Progenitor cell of endocrine pancreas (in vitro differentiated cells): Measurements from ENCODE around the gene LCMT2. TPM values are rescaled to one million over a fixed set of nuclear protein-coding genes. Genes with fewer than 3 reads are reported as not detected.

Source experiments
- DNase-seq: peaks from one replicate; pipeline ENCODE4 v3.0.0; 2021; ENCODE audit warnings: low spot score; ENCODE audit not compliant: unreplicated experiment
- H3K27ac Mint-ChIP-seq: 2 replicates; pipeline ENCODE4 v1.8.0; 2021; ENCODE audit warnings: mild to moderate bottlenecking, moderate library complexity, mixed read lengths
- H3K27me3 Mint-ChIP-seq: 2 replicates; pipeline ENCODE4 v1.8.0; 2021; ENCODE audit warnings: mixed read lengths
- H3K36me3 Mint-ChIP-seq: 2 replicates; pipeline ENCODE4 v1.8.0; 2022; ENCODE audit warnings: mixed read lengths; ENCODE audit not compliant: insufficient read depth
- H3K4me1 Mint-ChIP-seq: 2 replicates; pipeline ENCODE4 v1.8.0; 2021; ENCODE audit warnings: low read depth, mixed read lengths
- H3K4me3 Mint-ChIP-seq: 2 replicates; pipeline ENCODE4 v1.8.0; 2021; ENCODE audit warnings: low read depth, mild to moderate bottlenecking, moderate library complexity, mixed read lengths
- H3K9me3 Mint-ChIP-seq: 2 replicates; pipeline ENCODE4 v1.8.0; 2021; ENCODE audit warnings: low read depth, mixed read lengths
- total RNA-seq: library from RNA; stranded (reverse); gene quantifications from 2 replicates; pipeline ENCODE4 v1.2.1, GENCODE V29; 2021
- TF ChIP-seq, protein P1 (sequence below): fragments of 200-600 bp; sonication (generic); IDR thresholded peaks from one replicate; pipeline ENCODE4 v1.5.0; 2021; ENCODE audit warnings: antibody characterized with exemption, mild to moderate bottlenecking; ENCODE audit not compliant: unreplicated experiment

LCMT2 gene
- total RNA-seq, 1 donor from 2014 or later = 11.5 TPM

DNA sequence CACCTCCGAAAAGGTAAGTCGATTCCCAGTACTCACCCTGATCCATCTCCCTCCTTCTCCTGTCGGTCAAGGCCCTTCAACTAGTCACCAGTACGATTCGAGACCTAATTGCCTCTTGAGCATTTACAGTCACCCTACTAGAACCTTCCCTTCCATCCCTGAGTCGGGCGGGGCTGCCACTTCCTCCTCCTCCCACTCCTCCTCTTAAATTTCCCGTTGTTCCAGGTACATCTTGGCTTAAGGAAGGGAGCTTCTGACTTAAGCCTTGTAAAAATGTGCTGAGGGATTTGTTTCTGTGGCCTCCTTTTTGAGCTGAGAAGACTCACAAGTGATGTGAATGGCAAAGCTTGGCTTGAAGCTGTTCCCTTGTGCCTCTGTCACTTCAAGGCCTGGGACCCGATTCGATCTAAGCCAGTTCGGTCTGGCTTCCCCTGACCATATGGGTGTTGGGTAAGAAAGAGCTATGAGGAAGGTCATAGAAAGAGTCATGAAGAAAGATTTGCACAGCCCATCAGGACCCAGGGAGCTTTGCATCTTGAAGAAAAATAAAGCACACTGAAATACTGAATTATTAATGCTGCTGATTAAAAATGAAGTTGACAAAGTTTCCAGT, 28.1 kb downstream of the LCMT2 start, which contains the start of gene TGM7:
TGM7 (minus strand) TSS at position 51 of the 613 bp plus-strand sequence.
- no peak for DNase-seq
- H3K4me1 Mint-ChIP-seq = peaks cover 1% of the 10 kb centered on the region
- TF ChIP-seq, protein P1, sequence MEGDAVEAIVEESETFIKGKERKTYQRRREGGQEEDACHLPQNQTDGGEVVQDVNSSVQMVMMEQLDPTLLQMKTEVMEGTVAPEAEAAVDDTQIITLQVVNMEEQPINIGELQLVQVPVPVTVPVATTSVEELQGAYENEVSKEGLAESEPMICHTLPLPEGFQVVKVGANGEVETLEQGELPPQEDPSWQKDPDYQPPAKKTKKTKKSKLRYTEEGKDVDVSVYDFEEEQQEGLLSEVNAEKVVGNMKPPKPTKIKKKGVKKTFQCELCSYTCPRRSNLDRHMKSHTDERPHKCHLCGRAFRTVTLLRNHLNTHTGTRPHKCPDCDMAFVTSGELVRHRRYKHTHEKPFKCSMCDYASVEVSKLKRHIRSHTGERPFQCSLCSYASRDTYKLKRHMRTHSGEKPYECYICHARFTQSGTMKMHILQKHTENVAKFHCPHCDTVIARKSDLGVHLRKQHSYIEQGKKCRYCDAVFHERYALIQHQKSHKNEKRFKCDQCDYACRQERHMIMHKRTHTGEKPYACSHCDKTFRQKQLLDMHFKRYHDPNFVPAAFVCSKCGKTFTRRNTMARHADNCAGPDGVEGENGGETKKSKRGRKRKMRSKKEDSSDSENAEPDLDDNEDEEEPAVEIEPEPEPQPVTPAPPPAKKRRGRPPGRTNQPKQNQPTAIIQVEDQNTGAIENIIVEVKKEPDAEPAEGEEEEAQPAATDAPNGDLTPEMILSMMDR = no peak
- peaks cover 34% of the 10 kb centered on the region for H3K27me3 Mint-ChIP-seq
- no peak within 1 kb of the TSS for H3K27ac Mint-ChIP-seq
- no peak within 1 kb of the TSS for H3K4me3 Mint-ChIP-seq
- no peaks in the 10 kb centered on the region for H3K36me3 Mint-ChIP-seq
- H3K9me3 Mint-ChIP-seq = no peaks in the 10 kb centered on the region

DNA sequence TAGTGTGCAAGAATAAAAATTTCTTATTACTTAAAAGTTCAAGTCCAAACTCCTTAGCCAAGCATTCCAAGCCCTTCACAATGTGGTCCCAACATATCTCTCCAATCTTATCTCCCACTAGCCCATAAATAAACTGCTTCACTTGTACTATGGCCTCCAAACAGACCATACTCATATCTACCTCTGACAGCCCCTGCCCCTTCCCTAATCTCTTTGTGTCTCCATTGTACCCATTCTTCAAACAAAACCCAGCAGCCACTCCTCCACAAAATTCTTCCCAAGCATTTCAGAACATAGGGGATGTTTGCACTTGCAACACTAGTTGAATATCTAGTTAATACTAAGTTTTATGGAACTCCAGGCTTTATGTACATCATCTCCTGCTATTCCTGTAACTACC, 30.5 kb downstream of the LCMT2 start:
- no peak overlapping the region for H3K27ac Mint-ChIP-seq
- H3K9me3 Mint-ChIP-seq = no peaks in the 10 kb centered on the region
- no peak overlapping the region for H3K4me3 Mint-ChIP-seq
- TF ChIP-seq, protein P1 = no peak
- peaks cover 1% of the 10 kb centered on the region for H3K4me1 Mint-ChIP-seq
- peaks cover 27% of the 10 kb centered on the region for H3K27me3 Mint-ChIP-seq
- DNase-seq = no peak
- H3K36me3 Mint-ChIP-seq = no peaks in the 10 kb centered on the region

DNA sequence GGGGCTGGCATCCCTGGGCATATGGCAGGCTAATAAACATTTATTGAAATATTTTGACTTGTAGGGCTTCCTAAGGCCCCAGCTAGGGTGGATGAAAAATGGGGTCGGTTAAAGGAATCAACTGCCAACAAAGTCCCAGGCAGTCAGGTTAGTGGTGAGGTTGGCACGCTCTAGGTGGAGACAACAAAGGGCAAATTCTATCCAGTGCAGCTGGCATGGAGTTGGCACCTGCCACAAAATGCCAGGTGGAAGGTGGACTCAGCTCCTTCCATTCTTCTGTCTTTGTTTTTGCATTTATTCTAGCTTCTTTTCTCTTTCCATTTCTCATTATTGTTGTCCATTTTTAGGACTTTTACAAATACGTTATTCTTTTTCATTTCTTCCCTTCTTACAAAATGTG, 31.0 kb downstream of the LCMT2 start:
- no peak for DNase-seq
- Mint-ChIP-seq H3K27me3 (peaks cover 31% of the 10 kb centered on the region), H3K4me3 (no peak overlapping the region), H3K36me3 (no peaks in the 10 kb centered on the region), H3K4me1 (peaks cover 1% of the 10 kb centered on the region), H3K9me3 (no peaks in the 10 kb centered on the region), H3K27ac (no peak overlapping the region)
- TF ChIP-seq, protein P1 = no peak

DNA sequence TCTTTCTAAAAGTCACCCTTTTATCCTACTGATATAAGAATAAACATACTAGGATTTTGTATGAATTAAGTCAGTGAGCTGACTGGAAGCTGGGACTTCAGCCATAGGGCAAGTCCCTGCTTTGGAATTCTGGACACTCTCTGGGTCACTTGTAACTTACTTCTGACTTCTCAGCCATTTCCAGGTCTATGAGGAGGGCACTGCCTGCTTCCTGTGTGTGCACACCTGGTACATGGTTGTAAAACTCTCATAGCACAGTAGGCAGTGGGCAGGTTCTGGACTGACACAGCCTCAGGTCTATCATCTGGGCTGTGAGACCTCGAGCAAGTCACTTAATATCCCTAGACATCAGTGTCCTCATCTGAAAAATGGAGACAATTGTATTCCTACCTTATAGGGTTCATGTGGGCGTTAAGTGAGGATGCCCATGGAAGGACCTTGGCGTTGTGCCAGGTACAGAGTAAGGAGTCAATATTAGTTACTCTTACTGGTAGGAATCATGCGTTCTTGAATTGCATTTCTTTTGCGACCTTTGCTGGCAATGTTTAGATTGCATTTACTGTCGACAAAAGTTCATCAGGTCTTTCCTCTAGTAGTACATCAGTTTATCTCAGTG, 36.2 kb downstream of the LCMT2 start:
- Mint-ChIP-seq H3K4me3 (no peak overlapping the region), H3K27ac (no peak overlapping the region), H3K4me1 (no peaks in the 10 kb centered on the region), H3K27me3 (peaks cover 44% of the 10 kb centered on the region), H3K9me3 (no peaks in the 10 kb centered on the region), H3K36me3 (no peaks in the 10 kb centered on the region)
- TF ChIP-seq, protein P1 = no peak
- no peak for DNase-seq

DNA sequence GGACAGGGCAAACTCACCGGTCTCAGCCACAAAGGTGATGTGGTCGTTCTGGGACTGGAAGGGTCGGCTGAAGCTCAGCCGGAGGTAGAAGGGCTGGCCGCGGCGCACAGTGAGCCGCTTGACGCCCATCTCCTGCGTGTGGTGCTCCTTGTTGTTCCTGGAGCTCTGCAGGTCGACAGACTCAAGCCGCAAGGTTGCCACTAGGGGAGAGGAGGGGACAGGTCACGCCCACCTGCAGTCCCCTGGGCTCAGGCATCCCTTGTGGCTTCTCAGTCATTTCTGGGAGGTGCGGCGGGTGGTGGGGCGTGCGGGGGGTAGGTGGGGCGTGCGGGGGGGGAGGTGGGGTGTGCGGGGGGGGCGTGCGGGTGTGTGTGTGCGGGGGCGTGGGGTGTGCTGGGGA, 36.9 kb downstream of the LCMT2 start:
- H3K27ac Mint-ChIP-seq = no peak overlapping the region
- no peak overlapping the region for H3K4me3 Mint-ChIP-seq
- H3K9me3 Mint-ChIP-seq = no peaks in the 10 kb centered on the region
- peak; percentile 25 for DNase-seq
- TF ChIP-seq, protein P1 = peak; percentile 23
- peaks cover 44% of the 10 kb centered on the region for H3K27me3 Mint-ChIP-seq
- H3K4me1 Mint-ChIP-seq = no peaks in the 10 kb centered on the region
- no peaks in the 10 kb centered on the region for H3K36me3 Mint-ChIP-seq
